Loucy (cell line): ENCODE data around the gene PPIL3.

Experiments used
- EZH2phosphoT487 ChIP-seq: fragments of 200-600 bp; IDR thresholded peaks from 2 replicates; pipeline ENCODE4 v1.6.1; 2018; ENCODE audit warnings: antibody characterized with exemption, mild to moderate bottlenecking, moderate library complexity, borderline replicate concordance
- TF ChIP-seq, protein P1 (sequence below): fragments of 200-600 bp; sonication (generic); conservative IDR thresholded peaks from 2 replicates; pipeline ENCODE4 v1.5.1; 2014; ENCODE audit warnings: mild to moderate bottlenecking, antibody characterized with exemption, low read length

DNA sequence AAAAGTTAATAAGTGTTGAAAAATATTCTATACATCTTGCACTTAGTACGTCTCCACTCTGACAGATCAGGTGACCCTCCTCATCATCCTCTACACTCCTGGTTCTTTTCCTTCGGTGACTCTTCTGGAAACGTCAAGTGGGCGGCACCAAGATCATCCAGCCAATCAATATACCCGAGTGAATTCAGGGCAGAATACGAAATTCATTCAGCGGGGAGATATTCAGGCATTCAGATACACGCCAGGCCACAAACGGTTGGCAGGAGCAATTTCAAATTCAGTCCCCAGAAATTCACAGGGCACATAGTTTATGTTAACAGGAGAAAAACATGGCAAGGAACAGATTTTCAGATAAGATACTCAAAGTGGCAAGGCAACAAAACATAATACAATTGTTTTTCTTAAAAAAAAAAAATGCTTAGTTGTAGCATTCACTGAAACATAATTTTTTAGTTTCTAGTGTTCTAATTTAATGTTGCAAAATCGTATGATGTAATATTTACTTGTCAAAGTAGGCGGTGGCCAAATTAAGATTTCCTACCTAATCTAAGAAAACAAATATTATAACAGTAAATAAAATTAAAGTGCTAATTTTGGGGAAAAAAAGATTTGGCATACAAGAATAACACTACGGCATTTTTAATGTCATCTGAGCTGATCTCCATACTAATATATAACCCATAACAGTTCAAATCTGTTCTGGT lies 28.6 kb downstream of the PPIL3 start:
- TF ChIP-seq, protein P1, sequence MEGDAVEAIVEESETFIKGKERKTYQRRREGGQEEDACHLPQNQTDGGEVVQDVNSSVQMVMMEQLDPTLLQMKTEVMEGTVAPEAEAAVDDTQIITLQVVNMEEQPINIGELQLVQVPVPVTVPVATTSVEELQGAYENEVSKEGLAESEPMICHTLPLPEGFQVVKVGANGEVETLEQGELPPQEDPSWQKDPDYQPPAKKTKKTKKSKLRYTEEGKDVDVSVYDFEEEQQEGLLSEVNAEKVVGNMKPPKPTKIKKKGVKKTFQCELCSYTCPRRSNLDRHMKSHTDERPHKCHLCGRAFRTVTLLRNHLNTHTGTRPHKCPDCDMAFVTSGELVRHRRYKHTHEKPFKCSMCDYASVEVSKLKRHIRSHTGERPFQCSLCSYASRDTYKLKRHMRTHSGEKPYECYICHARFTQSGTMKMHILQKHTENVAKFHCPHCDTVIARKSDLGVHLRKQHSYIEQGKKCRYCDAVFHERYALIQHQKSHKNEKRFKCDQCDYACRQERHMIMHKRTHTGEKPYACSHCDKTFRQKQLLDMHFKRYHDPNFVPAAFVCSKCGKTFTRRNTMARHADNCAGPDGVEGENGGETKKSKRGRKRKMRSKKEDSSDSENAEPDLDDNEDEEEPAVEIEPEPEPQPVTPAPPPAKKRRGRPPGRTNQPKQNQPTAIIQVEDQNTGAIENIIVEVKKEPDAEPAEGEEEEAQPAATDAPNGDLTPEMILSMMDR = no peak
- no peak for TF ChIP-seq EZH2phosphoT487
